ENCODE measurements around the gene LNX1. TPM values are rescaled to one million over a fixed set of nuclear protein-coding genes. Genes with fewer than 3 reads are reported as not detected.
A peak's percentile ranks its signal among the peaks of the same experiment; 100 is the strongest.

The LNX1 gene
- polyA plus RNA-seq, 1 of the 3 experiments (the other 2 are of a cell fraction): 0.16 TPM

GRCh38 chr4:53505947-53506346 is 85.3 kb downstream of the LNX1 start:
- DNase-seq: no peak
- H3K9me3 ChIP-seq: no peaks in the 10 kb centered on the region
- H3K27me3 ChIP-seq (ENCODE audit: insufficient read depth): no peaks in the 10 kb centered on the region
- no peaks in the 10 kb centered on the region for H4K20me1 ChIP-seq (ENCODE audit: insufficient read depth)
- no peak overlapping the region for H3K4me3 ChIP-seq (ENCODE audit: low read depth in 2 of 2, low read length in 1 of 2)
- WGBS (ENCODE audit: low lambda C conversion rate): 83% methylated on average over 2 of the region's 2 CpGs
- H3K9me2 ChIP-seq: no peaks in the 10 kb centered on the region
- H3K9ac ChIP-seq: no peak overlapping the region
- no peaks in the 10 kb centered on the region for H3K4me1 ChIP-seq (ENCODE audit: control insufficient read depth in 1 of 2, insufficient read depth in 2 of 2, low read depth in 1 of 2, low read length in 1 of 2)
- TF ChIP-seq CTCF (IDR thresholded peaks at IDR 0.05): peak; percentile 28
- TF ChIP-seq SMC3 (IDR thresholded peaks at IDR 0.05; ENCODE audit: low read depth, low read length): peak; percentile 16; the same call in 1 of the 2 replicates
- TF ChIP-seq RAD21 (IDR thresholded peaks at IDR 0.05; ENCODE audit: low read length): peak; percentile 50
- no peak for TF ChIP-seq FOSL2 (IDR thresholded peaks at IDR 0.05; ENCODE audit: borderline replicate concordance, low read depth)
- H3K4me2 ChIP-seq: no peak overlapping the region
- no peak overlapping the region for H2AFZ ChIP-seq (ENCODE audit: low read depth)
- no peaks in the 10 kb centered on the region for H3K36me3 ChIP-seq (replicated peaks in 1 of 2; ENCODE audit: control insufficient read depth in 1 of 2, insufficient read depth in 2 of 2, low read length in 1 of 2)
- H3F3A ChIP-seq (replicated peaks; ENCODE audit: insufficient read depth): no peaks in the 10 kb centered on the region
- H3K79me2 ChIP-seq (ENCODE audit: insufficient read depth): no peaks in the 10 kb centered on the region
- CTCF ChIA-PET: interaction anchor here (0.7 to 1.9 kb wide), 4 partner anchors 9 to 403 kb away, joined by 3 to 6 read pairs (median 4); no protein-coding TSS in a partner anchor
- POLR2A ChIA-PET: no interaction called here
- H3K27ac ChIP-seq (ENCODE audit: low read depth in 2 of 2, low read length in 1 of 2): no peak overlapping the region

- H3K9me2 ChIP-seq: no peaks in the 10 kb centered on the region
- no peak overlapping the region for H3K4me2 ChIP-seq
- WGBS (ENCODE audit: low lambda C conversion rate): 89% methylated on average over 1 of the region's 1 CpG
- no peaks in the 10 kb centered on the region for H4K20me1 ChIP-seq (ENCODE audit: insufficient read depth)
- no peaks in the 10 kb centered on the region for H3K36me3 ChIP-seq (replicated peaks in 1 of 2; ENCODE audit: control insufficient read depth in 1 of 2, insufficient read depth in 2 of 2, low read length in 1 of 2)
- TF ChIP-seq POLR2AphosphoS5 (IDR thresholded peaks at IDR 0.05; ENCODE audit: low read depth, low read length): no peak
- H3K4me3 ChIP-seq (ENCODE audit: low read depth in 2 of 2, low read length in 1 of 2): no peak overlapping the region
- POLR2A ChIA-PET: no interaction called here
- H3K79me2 ChIP-seq (ENCODE audit: insufficient read depth): no peaks in the 10 kb centered on the region
- H2AFZ ChIP-seq (ENCODE audit: low read depth): no peak overlapping the region
- no peaks in the 10 kb centered on the region for H3F3A ChIP-seq (replicated peaks; ENCODE audit: insufficient read depth)
- no peaks in the 10 kb centered on the region for H3K9me3 ChIP-seq
- H3K9ac ChIP-seq: no peak overlapping the region
- DNase-seq: no peak
- H3K27me3 ChIP-seq (ENCODE audit: insufficient read depth): no peaks in the 10 kb centered on the region
- H3K4me1 ChIP-seq (ENCODE audit: control insufficient read depth in 1 of 2, insufficient read depth in 2 of 2, low read depth in 1 of 2, low read length in 1 of 2): peaks cover 0 to 7% of the 10 kb centered on the region in 2 experiments; a peak in 1 of 4 replicates
- H3K27ac ChIP-seq (ENCODE audit: low read depth in 2 of 2, low read length in 1 of 2): no peak overlapping the region
- CTCF ChIA-PET: interaction anchor here (1.6 to 2.2 kb wide), 3 partner anchors 12 to 726 kb away, joined by 3 to 10 read pairs (median 5); no protein-coding TSS in a partner anchor
These were observed 89.2 kb downstream of the LNX1 start for GRCh38 chr4:53502094-53502493.

GRCh38 chr4:53501561-53501960 is 89.7 kb downstream of the LNX1 start:
- CTCF ChIA-PET: interaction anchor here (1.6 to 2.2 kb wide), 3 partner anchors 11 to 726 kb away, joined by 3 to 10 read pairs (median 5); no protein-coding TSS in a partner anchor
- H3K9me3 ChIP-seq: no peaks in the 10 kb centered on the region
- H2AFZ ChIP-seq (ENCODE audit: low read depth): no peak overlapping the region
- no peak overlapping the region for H3K4me2 ChIP-seq
- H3K9me2 ChIP-seq: no peaks in the 10 kb centered on the region
- DNase-seq: no peak
- TF ChIP-seq SIN3A (IDR thresholded peaks at IDR 0.05; ENCODE audit: borderline replicate concordance, low read depth, low read length) (no peak), FOSL2 (IDR thresholded peaks at IDR 0.05; ENCODE audit: borderline replicate concordance, low read depth) (no peak), NRF1 (IDR thresholded peaks at IDR 0.05; ENCODE audit: low read depth, low read length) (no peak), JUND (IDR thresholded peaks at IDR 0.05) (no peak), ELF1 (IDR thresholded peaks at IDR 0.05) (no peak)
- no peaks in the 10 kb centered on the region for H3K36me3 ChIP-seq (replicated peaks in 1 of 2; ENCODE audit: control insufficient read depth in 1 of 2, insufficient read depth in 2 of 2, low read length in 1 of 2)
- H4K20me1 ChIP-seq (ENCODE audit: insufficient read depth): no peaks in the 10 kb centered on the region
- H3F3A ChIP-seq (replicated peaks; ENCODE audit: insufficient read depth): no peaks in the 10 kb centered on the region
- no peak overlapping the region for H3K27ac ChIP-seq (ENCODE audit: low read depth in 2 of 2, low read length in 1 of 2)
- no peak overlapping the region for H3K9ac ChIP-seq
- H3K79me2 ChIP-seq (ENCODE audit: insufficient read depth): no peaks in the 10 kb centered on the region
- POLR2A ChIA-PET: no interaction called here
- no peaks in the 10 kb centered on the region for H3K27me3 ChIP-seq (ENCODE audit: insufficient read depth)
- no peak overlapping the region for H3K4me3 ChIP-seq (ENCODE audit: low read depth in 2 of 2, low read length in 1 of 2)
- H3K4me1 ChIP-seq (ENCODE audit: control insufficient read depth in 1 of 2, insufficient read depth in 2 of 2, low read depth in 1 of 2, low read length in 1 of 2): peaks cover 0 to 7% of the 10 kb centered on the region in 2 experiments; a peak in 1 of 4 replicates
- 85% methylated on average over 3 of the region's 4 CpGs for WGBS (ENCODE audit: low lambda C conversion rate)

Data from SK-N-SH (cell line).